K562 (cell line): ENCODE results near the gene ACOT7. TPM values are rescaled to one million over a fixed set of nuclear protein-coding genes. Genes with fewer than 3 reads are reported as not detected.

Experiments used
- ATAC-seq: fragments of 200-7000 bp; cut with Tn5 transposase; 3 replicates; pipeline ENCODE4 v1.9.1; 2020; ENCODE audit warnings: moderate library complexity
- BruUV-seq: library from RNA; stranded (reverse); fragments of 400-500 nt; replicated peaks from 2 replicates; lab custom pipeline; 2021; lab: Mats Ljungman, UMichigan
- CTCF ChIA-PET: fragments of 300-600 bp; formaldehyde crosslinking; extraction: SDS; loops from one replicate; lab custom pipeline; 2021; ENCODE audit warnings: low intra/inter-chr PET ratio; lab: Yijun Ruan, JAX
- POLR2A ChIA-PET: fragments of 300-600, 350-650 bp; sonication (Branson Sonifier 250); formaldehyde crosslinking; extraction: SDS; loops from one replicate; lab custom pipeline; 2021; ENCODE audit warnings: antibody characterized with exemption, inconsistent platforms; lab: Yijun Ruan, JAX
- DNase-seq, 4 experiments: peaks; one replicate each; pipeline versions ENCODE4 v3.0.0 to v3.0.0-alpha.2; 2011 to 2018; ENCODE audit warnings: low spot score in 3 of 4, mixed read lengths in 3 of 4; ENCODE audit errors: extremely low read depth in 1 of 4
- FAIRE-seq: peaks from 2 replicates; lab custom pipeline; 2011; peaks lifted over from hg19 to GRCh38; lab: Jason Lieb, UNC
- H2AFZ ChIP-seq: 2 replicates; pipeline ENCODE4 v1.6.0; 2011; ENCODE audit warnings: low read depth, low read length, control low read depth, inconsistent platforms
- H3K27ac ChIP-seq: fragments of 200-600 bp; 3 replicates; pipeline ENCODE4 v1.8.0; 2011; ENCODE audit warnings: low read depth, mild to moderate bottlenecking, control low read depth, inconsistent platforms, low read length, moderate library complexity, mixed read lengths; ENCODE audit errors: extremely low read depth
- H3K27me3 ChIP-seq, 2 experiments: fragments of 300-600 bp in 1 of 2; 2 replicates in 1 of 2; 3 replicates in 1 of 2; pipeline versions ENCODE4 v1.6.0 to v1.8.0; 2011; ENCODE audit warnings: inconsistent platforms in 2 of 2, low read length in 2 of 2, mild to moderate bottlenecking in 1 of 2, mixed read lengths in 1 of 2, moderate library complexity in 1 of 2; ENCODE audit not compliant: control insufficient read depth in 2 of 2, insufficient read depth in 2 of 2
- H3K36me3 ChIP-seq: fragments of 300-600 bp; 3 replicates; pipeline ENCODE4 v1.8.0; 2011; ENCODE audit warnings: mild to moderate bottlenecking, low read length, inconsistent platforms; ENCODE audit not compliant: control insufficient read depth, insufficient read depth
- H3K4me1 ChIP-seq, 2 experiments: fragments of 200-600 bp in 1 of 2; replicated peaks in 1 of 2; 2 replicates in 1 of 2; 3 replicates in 1 of 2; pipeline versions ENCODE4 v1.5.1 to v1.8.0; 2011; ENCODE audit warnings: inconsistent platforms in 2 of 2, low read length in 2 of 2, mild to moderate bottlenecking in 1 of 2, mixed read lengths in 1 of 2, moderate library complexity in 1 of 2; ENCODE audit not compliant: control insufficient read depth in 2 of 2, insufficient read depth in 2 of 2
- H3K4me2 ChIP-seq: 2 replicates; pipeline ENCODE4 v1.6.1; 2011; ENCODE audit warnings: low read length, control low read depth, inconsistent platforms, mixed read lengths; ENCODE audit not compliant: insufficient read depth
- H3K4me3 ChIP-seq: fragments of 200-600 bp; sonication (generic), shearing (Covaris generic); 2 replicates; pipeline ENCODE4 v1.5.1; 2016; ENCODE audit warnings: control low read depth, inconsistent platforms
- H3K79me2 ChIP-seq: fragments of 200-600 bp; 3 replicates; pipeline ENCODE4 v1.8.0; 2011; ENCODE audit warnings: low read length, inconsistent platforms; ENCODE audit not compliant: control insufficient read depth, insufficient read depth
- H3K9ac ChIP-seq, 2 experiments: 2 replicates each; pipeline versions ENCODE4 v1.6.0 to v1.6.1; 2011; ENCODE audit warnings: low read depth in 2 of 2, low read length in 2 of 2, control low read depth in 1 of 2, inconsistent platforms in 1 of 2, mild to moderate bottlenecking in 1 of 2, mixed read lengths in 1 of 2; ENCODE audit not compliant: insufficient read depth in 1 of 2
- H3K9me1 ChIP-seq: one replicate; pipeline ENCODE4 v1.6.0; 2011; ENCODE audit warnings: inconsistent platforms, mild to moderate bottlenecking, low read length, moderate library complexity; ENCODE audit not compliant: control insufficient read depth, insufficient read depth
- H3K9me3 ChIP-seq: replicated peaks from 2 replicates; pipeline ENCODE4 v1.5.1; 2011; ENCODE audit warnings: low read depth, low read length, inconsistent platforms; ENCODE audit not compliant: control insufficient read depth, insufficient read depth
- H4K20me1 ChIP-seq: replicated peaks from 2 replicates; pipeline ENCODE4 v1.6.1; 2011; ENCODE audit warnings: low read length, inconsistent platforms, mixed read lengths; ENCODE audit not compliant: control insufficient read depth, insufficient read depth
- ARID1B ChIP-seq: fragments of 450-650 bp; IDR thresholded peaks from 2 replicates; pipeline ENCODE4 v1.6.1; 2016; ENCODE audit warnings: antibody characterized with exemption, mild to moderate bottlenecking, inconsistent platforms
- MAX ChIP-seq: sonication (generic); formaldehyde crosslinking; IDR thresholded peaks from 2 replicates; pipeline ENCODE4 v1.9.0; 2022; ENCODE audit warnings: mild to moderate bottlenecking, missing genetic modification reagents
- SLC30A9 ChIP-seq: fragments of 250-450 bp; sonication (Bioruptor Pico); IDR thresholded peaks from 2 replicates; pipeline ENCODE4 v1.8.0; 2022; ENCODE audit warnings: mild to moderate bottlenecking, moderate library complexity
- SUPT5H ChIP-seq: fragments of 450-650 bp; IDR thresholded peaks from 2 replicates; pipeline ENCODE4 v1.6.1; 2016
- TFAM ChIP-seq: fragments of 250-450 bp; sonication (Bioruptor Pico); conservative IDR thresholded peaks from 2 replicates; pipeline ENCODE4 v1.5.0; 2021; ENCODE audit warnings: mild to moderate bottlenecking, moderate library complexity
- WGBS: fragments of 100-300 bp; shearing (Covaris generic); methylation state at CpG from one replicate; pipeline ENCODE4 v1.1.6; 2016; ENCODE audit warnings: low coverage, mixed read lengths; ENCODE audit not compliant: insufficient coverage; ENCODE audit errors: missing lambda C conversion rate; 5-methylcytosine and 5-hydroxymethylcytosine counted together
- in situ Hi-C: fragments of 300-500 bp; cut with MboI; formaldehyde crosslinking; loops from 4 replicates; pipeline ENCODE4 v1.15.0; 2018; ENCODE audit warnings: inconsistent platforms, mixed read lengths
- intact Hi-C: fragments of 100-400 bp; cut with micrococcal nuclease; formaldehyde crosslinking; loops from 2 replicates; pipeline ENCODE4 v1.14.2; 2022
- polyA plus RNA-seq, 8 experiments: library from polyadenylated mRNA; depleted of rRNA in 4 of 8; stranded (reverse) in 5 of 8; unstranded in 3 of 8; fragments of >200 nt; fragmentation: Nextera tagmentation in 2 of 8; fragmentation: Illumina TruSeq in 1 of 8; extraction: Ambion mirVana in 2 of 8; extraction: Trizol in 1 of 8; gene quantifications; 2 replicates each; pipeline versions ENCODE4 v1.2.1 to v1.2.3, GENCODE V29; 2011 to 2014; ENCODE audit warnings: inconsistent platforms in 1 of 8, missing spikeins in 1 of 8
- total RNA-seq, 7 experiments: library from RNA; depleted of rRNA in 6 of 7; stranded (reverse); fragments of >200 nt in 6 of 7; fragmentation: Illumina TruSeq in 2 of 7; extraction: Trizol in 2 of 7; gene quantifications; 2 replicates each; pipeline versions ENCODE4 v1.2.1 to v1.2.3, GENCODE V29; 2011 to 2021; ENCODE audit warnings: low replicate concordance in 1 of 7

The ACOT7 gene
- total and polyA plus RNA-seq, 9 of the 15 experiments (the other 6 are each of a cell fraction or from before 2014, with no cell fraction given): 7.0 to 92.6 (median 37.2) TPM

- BruUV-seq: no TSS peak
- Histone ChIP-seq H3K4me1 (peaks cover 0 to 44% of the 10 kb centered on the region in 2 experiments; a peak in 2 of 5 replicates), H3K4me2 (no peak overlapping the region), H3K9me3 (no peaks in the 10 kb centered on the region), H4K20me1 (peaks cover 48% of the 10 kb centered on the region), H3K27me3 (peaks cover 17 to 61% of the 10 kb centered on the region in 2 experiments; a peak in 4 of 5 replicates), H3K79me2 (no peaks in the 10 kb centered on the region), H3K36me3 (no peaks in the 10 kb centered on the region), H2AFZ (no peak overlapping the region), H3K9me1 (peaks cover 10% of the 10 kb centered on the region), H3K4me3 (no peak overlapping the region), H3K27ac (no peak overlapping the region), H3K9ac (no peak overlapping the region)
- intact Hi-C loops (no loop called here), in situ Hi-C loops (loop anchor here (25.0 kb wide), 1 partner anchor 960 kb away; no protein-coding TSS in a partner anchor)
- ChIA-PET POLR2A (interaction anchor here (0.7 to 0.8 kb wide), 2 partner anchors 13 to 63 kb away, joined by 3 to 5 read pairs; no protein-coding TSS in a partner anchor), CTCF (interaction anchor here (0.6 to 2.4 kb wide), 2 partner anchors 91 to 395 kb away, joined by 3 to 10 read pairs; no protein-coding TSS in a partner anchor)
- 7% methylated on average over 4 of the region's 4 CpGs for WGBS
- ATAC-seq: no peak
- FAIRE-seq: no peak
- DNase-seq: no peak
- no peak for TF ChIP-seq SLC30A9 (CRISPR knock-in tag)
- no peak for TF ChIP-seq TFAM (CRISPR knock-in tag)
- no peak for TF ChIP-seq SUPT5H
- TF ChIP-seq ARID1B: no peak
- no peak for TF ChIP-seq MAX (CRISPR knock-in tag)
These were observed 141.2 kb downstream of the ACOT7 start for GRCh38 chr1:6252374-6252710.
